Measurements from ENCODE around the gene FGB.
"Not testable (repeated sequence)": the region's sequence is repeated elsewhere in the genome, so short reads cannot be mapped to it uniquely, and the experiment has no call there.

The FGB gene

DNA sequence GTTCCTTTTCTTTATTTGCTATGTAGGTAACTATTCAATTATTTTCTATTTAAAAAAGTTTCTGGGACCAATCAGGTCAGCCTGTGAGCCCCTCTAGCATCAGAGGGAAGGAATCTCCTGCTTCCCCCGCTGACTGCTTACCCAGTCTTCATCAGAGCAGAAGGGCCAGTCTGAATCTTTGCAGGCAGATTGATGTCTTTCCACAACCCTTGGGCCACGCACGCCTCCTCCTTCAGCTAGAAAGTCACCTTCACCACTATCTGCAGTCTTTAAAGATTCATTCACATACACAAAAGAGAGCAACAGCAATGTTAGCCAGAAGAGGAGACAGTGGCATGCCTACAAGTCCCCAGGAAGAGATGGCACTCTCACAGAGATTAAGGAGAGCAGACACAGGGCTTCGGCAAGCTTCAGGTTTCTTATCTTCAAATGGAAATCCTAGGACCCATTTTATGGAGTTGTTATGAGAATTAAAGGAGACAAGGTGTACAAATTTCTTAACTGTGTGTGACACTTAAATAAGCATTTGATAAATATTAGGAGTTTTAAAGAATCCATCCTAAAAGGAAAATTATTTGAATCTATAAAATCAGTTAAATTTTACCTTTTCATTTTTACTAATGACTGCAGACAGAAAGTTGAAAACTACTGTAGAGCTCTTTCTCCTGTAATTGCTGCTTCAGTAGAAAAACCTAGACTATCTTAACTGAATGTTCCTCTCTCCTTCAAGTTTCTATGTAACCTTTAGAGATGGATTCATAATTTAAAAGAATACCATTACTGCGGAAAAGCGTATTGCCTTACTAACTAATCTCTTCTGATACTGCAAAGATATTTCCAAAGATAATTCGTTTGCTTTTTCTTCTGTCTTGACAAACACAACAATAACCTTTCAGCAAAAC is 26.7 kb downstream of the FGB start:
- DNase-seq (ENCODE audit: low read depth), result no peak
- no peak overlapping the region for H3K4me3 ChIP-seq (ENCODE audit: control insufficient read depth, low read depth, low read length)
- TF ChIP-seq CTCF (IDR thresholded peaks at IDR 0.05; ENCODE audit: control insufficient read depth, insufficient read depth, low read depth, low read length, missing control alignments), result no peak

- TF ChIP-seq CTCF (IDR thresholded peaks at IDR 0.05; ENCODE audit: control insufficient read depth, insufficient read depth, low read depth, low read length, missing control alignments), result no peak
- H3K4me3 ChIP-seq (ENCODE audit: control insufficient read depth, low read depth, low read length), result no peak within 1 kb of the TSS
- DNase-seq (ENCODE audit: low read depth), result no peak
Measured at GRCh38 chr4:154590329-154591006, 27.7 kb downstream of the FGB start, which contains the start of gene FGA. Gene FGA (minus strand): TSS chr4:154590742. CDS start chr4:154590687, 55 bp downstream.

GRCh38 chr4:154591890-154592289 is 29.1 kb downstream of the FGB start:
- no peak for TF ChIP-seq CTCF (IDR thresholded peaks at IDR 0.05; ENCODE audit: control insufficient read depth, insufficient read depth, low read depth, low read length, missing control alignments)
- DNase-seq (ENCODE audit: low read depth), result no peak
- no peak overlapping the region for H3K4me3 ChIP-seq (ENCODE audit: control insufficient read depth, low read depth, low read length)

- H3K4me3 ChIP-seq (ENCODE audit: control insufficient read depth, low read depth, low read length), result no peak overlapping the region
- TF ChIP-seq CTCF (IDR thresholded peaks at IDR 0.05; ENCODE audit: control insufficient read depth, insufficient read depth, low read depth, low read length, missing control alignments), result no peak
- no peak for DNase-seq (ENCODE audit: low read depth)
Measured at GRCh38 chr4:154593868-154594267, 31.1 kb downstream of the FGB start.

- DNase-seq (ENCODE audit: low read depth); H3K4me3 ChIP-seq (ENCODE audit: control insufficient read depth, low read depth, low read length): not testable (repeated sequence)
Measured at GRCh38 chr4:154594343-154594742, 31.5 kb downstream of the FGB start.

GRCh38 chr4:154595807-154596206 is 33.0 kb downstream of the FGB start:
- no peak for TF ChIP-seq CTCF (IDR thresholded peaks at IDR 0.05; ENCODE audit: control insufficient read depth, insufficient read depth, low read depth, low read length, missing control alignments)
- no peak for DNase-seq (ENCODE audit: low read depth)
- H3K4me3 ChIP-seq (ENCODE audit: control insufficient read depth, low read depth, low read length), result no peak overlapping the region

DNA sequence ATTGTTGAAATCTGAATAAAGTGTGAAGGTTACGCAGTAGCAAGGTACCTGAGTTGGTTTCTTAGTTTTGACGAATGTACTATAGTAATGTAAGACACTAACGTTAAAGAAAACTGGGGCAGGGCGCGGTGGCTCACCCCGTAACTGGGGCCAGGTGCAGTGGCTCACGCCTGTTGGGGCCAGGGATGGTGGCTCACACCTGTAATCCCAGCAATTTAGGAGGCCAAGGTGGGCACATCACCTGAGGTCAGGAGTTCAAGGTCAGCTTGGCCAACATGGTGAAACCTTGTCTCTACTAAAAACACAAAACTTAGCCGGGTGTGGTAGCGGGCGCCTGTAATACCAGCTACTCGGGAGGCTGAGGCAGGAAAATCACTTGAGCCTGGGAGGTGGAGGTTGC is 34.5 kb downstream of the FGB start:
- DNase-seq (ENCODE audit: low read depth); H3K4me3 ChIP-seq (ENCODE audit: control insufficient read depth, low read depth, low read length): not testable (repeated sequence)
